Fibroblast of skin of abdomen (primary cell): Measurements from ENCODE around the gene ZFAND4.
"Not testable (repeated sequence)": the region's sequence is repeated elsewhere in the genome, so short reads cannot be mapped to it uniquely, and the experiment has no call there.

ENCODE experiments used
- DNase-seq: peaks from one replicate; pipeline ENCODE4 v3.0.0-alpha.2; 2013

Gene ZFAND4

GRCh38 chr10:45589009-45589408 is 83.6 kb downstream of the ZFAND4 start:
- DNase-seq = no peak

- no peak for DNase-seq
These were observed 86.3 kb downstream of the ZFAND4 start for GRCh38 chr10:45586028-45586824.

- no peak for DNase-seq
These were observed 87.4 kb downstream of the ZFAND4 start for GRCh38 chr10:45585131-45585530.

GRCh38 chr10:45582386-45582781 is 90.2 kb downstream of the ZFAND4 start:
- DNase-seq = no peak

DNA sequence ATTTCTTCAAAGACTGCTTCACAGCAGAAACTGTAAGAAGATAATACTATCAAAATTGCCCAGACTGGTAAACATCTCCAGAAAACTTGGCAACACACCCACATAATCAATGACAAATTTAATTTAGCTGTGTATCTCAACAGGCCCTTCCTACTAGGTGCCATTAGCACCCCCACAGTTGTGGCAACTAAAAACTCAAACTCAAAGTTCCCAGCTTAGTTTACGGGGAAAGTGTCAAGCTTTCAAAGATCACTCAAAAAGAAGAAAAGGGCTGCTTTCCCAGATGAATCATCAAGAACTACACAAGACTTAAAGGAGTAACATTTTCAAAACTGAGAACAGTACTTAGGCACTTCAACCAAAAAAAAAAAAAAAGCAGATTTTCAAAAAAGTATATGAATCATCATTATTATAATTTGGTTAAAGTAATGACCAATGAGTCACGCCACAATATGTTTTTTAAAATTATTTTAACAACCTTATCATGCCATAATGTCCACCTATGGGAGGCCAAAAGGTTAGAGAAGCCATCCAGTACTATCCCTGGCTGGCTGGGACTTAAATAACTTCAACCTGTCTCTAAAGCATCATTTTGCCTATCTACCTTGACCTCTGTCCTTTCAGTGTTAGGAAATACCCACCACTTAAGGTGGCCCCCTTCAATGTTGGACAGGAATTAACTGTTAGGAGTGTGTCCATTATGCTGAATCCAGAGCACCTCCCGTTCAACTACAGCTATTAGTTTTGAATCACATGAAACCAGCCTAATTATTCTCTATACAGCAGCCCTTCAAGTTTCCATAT is 90.8 kb downstream of the ZFAND4 start:
- DNase-seq = no peak

- DNase-seq = no peak
These were observed 91.4 kb downstream of the ZFAND4 start for GRCh38 chr10:45581216-45581549.

DNA sequence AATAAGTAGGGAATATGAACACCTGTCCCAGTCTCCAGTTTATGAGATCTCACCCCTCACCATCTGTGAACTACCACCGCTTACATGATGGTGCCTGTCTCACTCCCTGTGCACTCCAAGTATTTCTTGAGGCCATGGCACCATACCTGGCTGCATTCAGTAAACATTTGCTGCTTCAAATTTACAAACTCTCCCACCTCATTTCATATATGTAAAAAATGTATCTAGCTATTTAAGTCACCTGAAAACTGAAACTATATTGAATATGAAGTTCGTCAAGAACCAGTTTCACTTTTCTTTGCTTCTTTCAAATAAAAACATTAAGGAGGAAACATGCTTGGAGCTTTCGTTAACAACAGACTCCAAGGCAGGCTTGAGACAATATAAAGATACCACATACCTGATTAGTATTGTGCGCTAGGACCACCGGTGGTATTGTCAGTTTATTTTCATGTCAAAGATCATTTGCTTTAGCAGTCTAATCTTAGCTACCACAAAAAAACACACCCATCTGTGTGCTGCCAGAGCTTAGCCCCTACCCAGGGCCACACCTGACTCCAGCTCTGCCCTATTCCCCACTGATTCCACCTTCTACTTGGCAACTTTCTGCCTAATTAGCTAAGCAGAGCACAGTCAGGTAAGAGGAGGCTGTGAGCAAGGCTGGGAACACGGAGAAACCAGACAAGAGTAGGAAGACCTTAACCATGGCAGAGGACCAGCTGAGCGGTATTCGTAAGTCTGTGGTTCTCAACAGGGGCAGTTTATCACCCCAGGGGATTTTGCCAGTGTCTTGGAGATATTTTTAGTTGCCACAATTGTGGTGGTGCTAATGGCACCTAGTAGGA is 92.0 kb downstream of the ZFAND4 start:
- DNase-seq = no peak

GRCh38 chr10:45578384-45578971 is 94.1 kb downstream of the ZFAND4 start:
- no peak for DNase-seq

- no peak for DNase-seq
These were observed 96.5 kb downstream of the ZFAND4 start for GRCh38 chr10:45575966-45576597.

- DNase-seq = not testable (repeated sequence)
These were observed 97.4 kb downstream of the ZFAND4 start for GRCh38 chr10:45575032-45575761.

- no peak for DNase-seq
These were observed 103.1 kb downstream of the ZFAND4 start for GRCh38 chr10:45569471-45569870.

DNA sequence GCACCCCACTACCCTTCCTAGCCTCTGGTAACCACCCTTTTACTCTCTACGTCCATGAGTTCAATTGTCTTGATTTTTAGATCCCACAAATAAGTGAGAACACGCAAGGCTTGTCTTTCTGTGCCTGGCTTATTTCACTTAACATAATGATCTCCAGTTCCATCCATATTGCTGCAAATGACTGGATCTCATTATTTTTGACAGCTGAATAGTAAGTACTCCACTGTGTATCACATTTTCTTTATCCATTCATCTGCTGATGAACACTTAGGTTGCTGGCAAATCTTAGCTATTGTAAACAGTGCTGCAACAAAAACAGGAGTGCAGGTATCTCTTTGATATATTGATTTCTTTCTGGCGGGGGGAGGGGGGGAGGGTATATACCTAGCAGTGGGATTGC is 106.2 kb downstream of the ZFAND4 start:
- DNase-seq = no peak
